Activated CD8-positive, alpha-beta memory T cell treated with anti-CD3 and anti-CD28 coated beads, Interleukin-2, amount 50 U/mL, for 4 hours (primary cell): ENCODE results near the gene TBX1.
"Not testable (repeated sequence)": the region's sequence is repeated elsewhere in the genome, so short reads cannot be mapped to it uniquely, and the experiment has no call there.

Experiments used
- DNase-seq: peaks from one replicate; pipeline ENCODE4 v3.0.0-alpha.2; 2020

Gene TBX1

GRCh38 chr22:19786264-19786585 lies 25.6 kb downstream of the TBX1 start:
- DNase-seq, result no peak

- no peak for DNase-seq
These were observed 26.6 kb downstream of the TBX1 start for GRCh38 chr22:19786959-19787848.

- no peak for DNase-seq
These were observed 27.2 kb downstream of the TBX1 start for GRCh38 chr22:19787849-19788141.

- no peak for DNase-seq
These were observed 28.2 kb downstream of the TBX1 start for GRCh38 chr22:19788661-19789225.

GRCh38 chr22:19789406-19789805 lies 28.8 kb downstream of the TBX1 start:
- no peak for DNase-seq

- no peak for DNase-seq
These were observed 29.2 kb downstream of the TBX1 start for GRCh38 chr22:19789828-19790227.

- no peak for DNase-seq
These were observed 30.7 kb downstream of the TBX1 start for GRCh38 chr22:19791243-19791642.

GRCh38 chr22:19791894-19792293 lies 31.3 kb downstream of the TBX1 start:
- DNase-seq, result no peak

- DNase-seq, result not testable (repeated sequence)
These were observed 31.9 kb downstream of the TBX1 start for GRCh38 chr22:19792383-19792896.

- no peak for DNase-seq
These were observed 32.6 kb downstream of the TBX1 start for GRCh38 chr22:19793161-19793560.

- no peak for DNase-seq
These were observed 33.2 kb downstream of the TBX1 start for GRCh38 chr22:19793661-19794310.

- DNase-seq, result no peak
These were observed 35.0 kb downstream of the TBX1 start for GRCh38 chr22:19795617-19796008.

- no peak for DNase-seq
These were observed 35.6 kb downstream of the TBX1 start for GRCh38 chr22:19796160-19796559.

GRCh38 chr22:19797086-19798002 lies 36.8 kb downstream of the TBX1 start:
- DNase-seq, result no peak

- DNase-seq, result no peak
These were observed 37.6 kb downstream of the TBX1 start for GRCh38 chr22:19798003-19798665.

- no peak for DNase-seq
These were observed 38.3 kb downstream of the TBX1 start for GRCh38 chr22:19798891-19799293.

GRCh38 chr22:19799322-19800190 lies 39.0 kb downstream of the TBX1 start:
- DNase-seq, result no peak

- DNase-seq, result no peak
These were observed 39.7 kb downstream of the TBX1 start for GRCh38 chr22:19800306-19800705.

- no peak for DNase-seq
These were observed 40.2 kb downstream of the TBX1 start for GRCh38 chr22:19800761-19801244.

- no peak for DNase-seq
These were observed 40.9 kb downstream of the TBX1 start for GRCh38 chr22:19801340-19802000.
